HepG2 (cell line): ENCODE data around the gene CA6. TPM values are rescaled to one million over a fixed set of nuclear protein-coding genes. Genes with fewer than 3 reads are reported as not detected.

Source experiments
- BORCS8-MEF2B ChIP-seq: sonication (generic); formaldehyde crosslinking; IDR thresholded peaks from 2 replicates; pipeline ENCODE4 v1.8.0; 2022; ENCODE audit warnings: mild to moderate bottlenecking, missing genetic modification reagents
- CHD2 ChIP-seq: IDR thresholded peaks from 2 replicates; pipeline ENCODE4 v1.6.1; 2011; ENCODE audit warnings: low read depth, low read length, improper control_type of control experiment
- ETV6 ChIP-seq: sonication (generic); formaldehyde crosslinking; conservative IDR thresholded peaks from 2 replicates; pipeline ENCODE4 v1.4.0; 2020; ENCODE audit warnings: missing genetic modification reagents
- HNF4A ChIP-seq: sonication (generic); formaldehyde crosslinking; IDR thresholded peaks from 2 replicates; pipeline ENCODE4 v1.4.0; 2020; ENCODE audit warnings: missing genetic modification reagents
- KDM1A ChIP-seq: IDR thresholded peaks from 2 replicates; pipeline ENCODE4 v1.6.1; 2016; ENCODE audit warnings: missing compliant biosample characterization
- KMT2A ChIP-seq: sonication (generic); formaldehyde crosslinking; IDR thresholded peaks from 2 replicates; pipeline ENCODE4 v1.4.0; 2020; ENCODE audit warnings: missing genetic modification reagents
- MAX ChIP-seq: IDR thresholded peaks from 2 replicates; pipeline ENCODE4 v1.6.1; 2012; ENCODE audit warnings: inconsistent platforms
- MTF1 ChIP-seq: sonication (generic); formaldehyde crosslinking; IDR thresholded peaks from 2 replicates; pipeline ENCODE4 v1.5.0; 2020; ENCODE audit warnings: missing genetic modification reagents
- MXD4 ChIP-seq: IDR thresholded peaks from 2 replicates; pipeline ENCODE4 v1.6.1; 2016; ENCODE audit warnings: mild to moderate bottlenecking, missing biosample characterization, missing genetic modification reagents
- NPAS2 ChIP-seq: sonication (generic); formaldehyde crosslinking; IDR thresholded peaks from 2 replicates; pipeline ENCODE4 v1.8.0; 2022; ENCODE audit warnings: mild to moderate bottlenecking, missing genetic modification reagents, borderline replicate concordance
- NR0B2 ChIP-seq: sonication (generic); formaldehyde crosslinking; IDR thresholded peaks from 2 replicates; pipeline ENCODE4 v1.4.0; 2020; ENCODE audit warnings: mild to moderate bottlenecking, missing genetic modification reagents
- RAD21 ChIP-seq: fragments of 450-650 bp; formaldehyde crosslinking; IDR thresholded peaks from 2 replicates; pipeline ENCODE4 v1.5.0; 2020; ENCODE audit warnings: mild to moderate bottlenecking
- SAP130 ChIP-seq: IDR thresholded peaks from 2 replicates; pipeline ENCODE4 v1.6.1; 2016; ENCODE audit warnings: low read depth
- SIN3B ChIP-seq: fragments of 150-350 bp; IDR thresholded peaks from 2 replicates; pipeline ENCODE4 v1.6.1; 2014; ENCODE audit warnings: low read length
- TFAP4 ChIP-seq: sonication (generic); IDR thresholded peaks from 2 replicates; pipeline ENCODE4 v1.6.1; 2016; ENCODE audit warnings: low read depth, borderline replicate concordance
- ZBTB20 ChIP-seq: sonication (generic); formaldehyde crosslinking; IDR thresholded peaks from 2 replicates; pipeline ENCODE4 v1.8.1; 2023; ENCODE audit warnings: missing genetic modification reagents, low read depth, mild to moderate bottlenecking, borderline replicate concordance
- ZMYM4 ChIP-seq: sonication (generic); formaldehyde crosslinking; IDR thresholded peaks from 2 replicates; pipeline ENCODE4 v1.8.1; 2023; ENCODE audit warnings: mild to moderate bottlenecking, missing genetic modification reagents
- ZNF292 ChIP-seq: sonication (generic); formaldehyde crosslinking; IDR thresholded peaks from 2 replicates; pipeline ENCODE4 v1.8.1; 2022; ENCODE audit warnings: mild to moderate bottlenecking, low read depth, missing genetic modification reagents, borderline replicate concordance
- ZNF343 ChIP-seq: sonication (generic); formaldehyde crosslinking; IDR thresholded peaks from 2 replicates; pipeline ENCODE4 v1.4.0; 2020; ENCODE audit warnings: mild to moderate bottlenecking, missing genetic modification reagents
- ZNF710 ChIP-seq: sonication (generic); formaldehyde crosslinking; IDR thresholded peaks from 2 replicates; pipeline ENCODE4 v1.5.0; 2020; ENCODE audit warnings: mild to moderate bottlenecking, missing genetic modification reagents, borderline replicate concordance
- ZNF781 ChIP-seq: sonication (generic); formaldehyde crosslinking; IDR thresholded peaks from 2 replicates; pipeline ENCODE4 v1.5.1; 2020; ENCODE audit warnings: borderline replicate concordance, mild to moderate bottlenecking, missing genetic modification reagents; ENCODE audit errors: not compliant biosample characterization
- ZSCAN25 ChIP-seq: sonication (generic); formaldehyde crosslinking; IDR thresholded peaks from 2 replicates; pipeline ENCODE4 v1.8.0; 2022; ENCODE audit warnings: mild to moderate bottlenecking, missing genetic modification reagents
- polyA plus RNA-seq, 8 experiments: library from polyadenylated mRNA; depleted of rRNA in 3 of 8; stranded (reverse) in 7 of 8; unstranded in 1 of 8; fragments of >200 nt; fragmentation: Illumina TruSeq in 4 of 8; extraction: Trizol in 4 of 8; gene quantifications; 2 replicates each; pipeline versions ENCODE4 v1.2.1 to v1.2.3, GENCODE V29; 2011 to 2016; ENCODE audit warnings: low read depth in 4 of 8, missing spikeins in 1 of 8, mixed read lengths in 1 of 8; ENCODE audit not compliant: insufficient read depth in 1 of 8
- total RNA-seq, 5 experiments: library from RNA; depleted of rRNA; stranded (reverse); fragments of >200 nt; fragmentation: Illumina TruSeq; extraction: Trizol; gene quantifications; 2 replicates each; pipeline ENCODE4 v1.2.3, GENCODE V29; 2016; ENCODE audit warnings: low read depth in 1 of 5
- TF ChIP-seq, protein P1 (sequence below): IDR thresholded peaks from 2 replicates; pipeline ENCODE4 v1.4.0; 2020; ENCODE audit warnings: mild to moderate bottlenecking, missing genetic modification reagents
- TF ChIP-seq, protein P2 (sequence below): sonication (generic); formaldehyde crosslinking; IDR thresholded peaks from 2 replicates; pipeline ENCODE4 v1.4.0; 2020; ENCODE audit warnings: mild to moderate bottlenecking, missing genetic modification reagents

CA6 gene
- total and polyA plus RNA-seq, 2 of the 13 experiments (the other 11 are each of a cell fraction or from before 2014, with no cell fraction given): not detected

DNA sequence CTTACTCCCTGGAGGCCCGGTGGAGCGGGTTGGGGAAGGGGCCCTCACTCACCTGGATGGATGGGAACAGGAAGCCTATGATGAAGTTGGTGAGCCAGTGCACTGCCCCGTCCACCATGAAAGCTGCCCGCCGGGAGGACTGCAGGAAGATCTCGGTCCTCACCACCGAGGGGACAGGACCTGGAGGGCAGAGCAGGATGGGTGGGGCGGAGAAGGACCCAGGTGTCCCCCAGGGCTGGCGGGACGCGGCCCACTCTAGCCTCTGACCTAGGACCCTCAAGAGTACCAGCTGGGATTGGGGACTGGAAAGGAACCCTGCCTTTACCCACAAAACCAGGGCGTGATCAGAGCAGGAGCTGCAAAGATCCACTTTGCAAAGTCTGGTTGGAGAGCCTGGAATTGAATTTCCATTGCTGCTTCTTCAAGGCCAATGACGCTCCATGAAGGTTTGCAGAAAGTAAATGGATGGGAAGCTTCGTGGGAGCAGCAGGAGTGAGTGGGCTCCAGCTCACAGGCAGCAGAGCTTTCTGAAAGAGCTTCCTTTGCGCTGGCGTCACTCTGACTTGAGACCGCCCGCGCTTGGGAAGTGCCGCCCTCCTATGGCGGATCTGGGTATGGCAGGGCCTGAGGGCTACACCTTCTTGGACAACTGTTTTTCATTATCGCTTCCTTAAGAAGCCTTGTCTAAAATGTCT, 59.2 kb downstream of the CA6 start (continued):
- no peak for TF ChIP-seq ZNF292 (CRISPR knock-in tag)
- 0 out of 2 replicates have a peak, but pooled peaks have one; percentile 22 for TF ChIP-seq MXD4 (CRISPR knock-in tag)
- TF ChIP-seq ZNF343 (CRISPR knock-in tag): no peak
- no peak for TF ChIP-seq TFAP4
- peak; percentile 68; the same call in 1 of the 2 replicates for TF ChIP-seq RAD21
- TF ChIP-seq ZNF781 (CRISPR knock-in tag): peak; percentile 22
- TF ChIP-seq MAX: no peak
- no peak for TF ChIP-seq NR0B2 (CRISPR knock-in tag)
- TF ChIP-seq CHD2: no peak
- TF ChIP-seq KMT2A (CRISPR knock-in tag): no peak
- peak; percentile 57; the same call in 1 of the 2 replicates for TF ChIP-seq SAP130 (CRISPR knock-in tag)
- no peak for TF ChIP-seq ZNF710
- TF ChIP-seq SIN3B: no peak
- no peak for TF ChIP-seq MTF1 (CRISPR knock-in tag)
- TF ChIP-seq HNF4A: no peak
- no peak for TF ChIP-seq ZSCAN25 (CRISPR knock-in tag)
- peak; percentile 31; the same call in 1 of the 2 replicates for TF ChIP-seq BORCS8-MEF2B
- no peak for TF ChIP-seq ZBTB20 (CRISPR knock-in tag)
- TF ChIP-seq KDM1A (CRISPR knock-in tag): no peak
- no peak for TF ChIP-seq ETV6 (CRISPR knock-in tag)
- TF ChIP-seq NPAS2 (CRISPR knock-in tag): no peak
- TF ChIP-seq, protein P1, sequence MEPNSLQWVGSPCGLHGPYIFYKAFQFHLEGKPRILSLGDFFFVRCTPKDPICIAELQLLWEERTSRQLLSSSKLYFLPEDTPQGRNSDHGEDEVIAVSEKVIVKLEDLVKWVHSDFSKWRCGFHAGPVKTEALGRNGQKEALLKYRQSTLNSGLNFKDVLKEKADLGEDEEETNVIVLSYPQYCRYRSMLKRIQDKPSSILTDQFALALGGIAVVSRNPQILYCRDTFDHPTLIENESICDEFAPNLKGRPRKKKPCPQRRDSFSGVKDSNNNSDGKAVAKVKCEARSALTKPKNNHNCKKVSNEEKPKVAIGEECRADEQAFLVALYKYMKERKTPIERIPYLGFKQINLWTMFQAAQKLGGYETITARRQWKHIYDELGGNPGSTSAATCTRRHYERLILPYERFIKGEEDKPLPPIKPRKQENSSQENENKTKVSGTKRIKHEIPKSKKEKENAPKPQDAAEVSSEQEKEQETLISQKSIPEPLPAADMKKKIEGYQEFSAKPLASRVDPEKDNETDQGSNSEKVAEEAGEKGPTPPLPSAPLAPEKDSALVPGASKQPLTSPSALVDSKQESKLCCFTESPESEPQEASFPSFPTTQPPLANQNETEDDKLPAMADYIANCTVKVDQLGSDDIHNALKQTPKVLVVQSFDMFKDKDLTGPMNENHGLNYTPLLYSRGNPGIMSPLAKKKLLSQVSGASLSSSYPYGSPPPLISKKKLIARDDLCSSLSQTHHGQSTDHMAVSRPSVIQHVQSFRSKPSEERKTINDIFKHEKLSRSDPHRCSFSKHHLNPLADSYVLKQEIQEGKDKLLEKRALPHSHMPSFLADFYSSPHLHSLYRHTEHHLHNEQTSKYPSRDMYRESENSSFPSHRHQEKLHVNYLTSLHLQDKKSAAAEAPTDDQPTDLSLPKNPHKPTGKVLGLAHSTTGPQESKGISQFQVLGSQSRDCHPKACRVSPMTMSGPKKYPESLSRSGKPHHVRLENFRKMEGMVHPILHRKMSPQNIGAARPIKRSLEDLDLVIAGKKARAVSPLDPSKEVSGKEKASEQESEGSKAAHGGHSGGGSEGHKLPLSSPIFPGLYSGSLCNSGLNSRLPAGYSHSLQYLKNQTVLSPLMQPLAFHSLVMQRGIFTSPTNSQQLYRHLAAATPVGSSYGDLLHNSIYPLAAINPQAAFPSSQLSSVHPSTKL: no peak
- TF ChIP-seq, protein P2, sequence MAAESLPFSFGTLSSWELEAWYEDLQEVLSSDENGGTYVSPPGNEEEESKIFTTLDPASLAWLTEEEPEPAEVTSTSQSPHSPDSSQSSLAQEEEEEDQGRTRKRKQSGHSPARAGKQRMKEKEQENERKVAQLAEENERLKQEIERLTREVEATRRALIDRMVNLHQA (CRISPR knock-in tag): no peak
- TF ChIP-seq ZMYM4 (CRISPR knock-in tag): 0 out of 2 replicates have a peak, but pooled peaks have one; percentile 28
